Heart left ventricle (tissue), 16 donors: ENCODE results near the gene NDUFS5. TPM values are rescaled to one million over a fixed set of nuclear protein-coding genes. Genes with fewer than 3 reads are reported as not detected.

Source experiments
- ATAC-seq, 4 donors: fragments of 200-7000 bp; cut with Tn5 transposase; one replicate each; pipeline ENCODE4 v1.9.1; 2020 to 2022; ENCODE audit warnings: moderate library complexity in 4 of 4, mild to moderate bottlenecking in 3 of 4, moderate number of reproducible peaks in 1 of 4
- DNase-seq, 5 donors: peaks; one replicate each; pipeline ENCODE4 v3.0.0-alpha.2; 2020
- H3K27ac ChIP-seq, 12 donors: fragments of 200-600 bp; sonication (generic) in 4 of 12; one replicate each; pipeline versions ENCODE4 v1.5.0 to v1.8.0; 2016 to 2022; ENCODE audit warnings: mild to moderate bottlenecking in 2 of 12
- H3K27me3 ChIP-seq, 9 donors: fragments of 200-600 bp; sonication (generic) in 2 of 9; one replicate each; pipeline versions ENCODE4 v1.5.1 to v1.8.0; 2016 to 2022; ENCODE audit warnings: mild to moderate bottlenecking in 3 of 9
- H3K36me3 ChIP-seq, 9 donors: fragments of 200-600 bp; sonication (generic) in 2 of 9; one replicate each; pipeline versions ENCODE4 v1.5.0 to v1.8.0; 2018 to 2022; ENCODE audit warnings: mild to moderate bottlenecking in 2 of 9
- H3K4me1 ChIP-seq, 12 donors: fragments of 200-600 bp; sonication (generic) in 4 of 12; one replicate each; pipeline versions ENCODE4 v1.5.0 to v1.8.0; 2016 to 2022; ENCODE audit warnings: mild to moderate bottlenecking in 3 of 12
- H3K4me3 ChIP-seq, 12 donors: fragments of 200-600 bp; sonication (generic) in 4 of 12; one replicate each; pipeline versions ENCODE4 v1.5.0 to v1.8.0; 2017 to 2022; ENCODE audit warnings: mild to moderate bottlenecking in 9 of 12, moderate library complexity in 4 of 12
- H3K9me3 ChIP-seq, 12 donors: fragments of 200-600 bp; sonication (generic) in 4 of 12; one replicate each; pipeline versions ENCODE4 v1.5.0 to v1.8.0; 2016 to 2022; ENCODE audit warnings: mild to moderate bottlenecking in 1 of 12
- CTCF ChIP-seq, 12 donors: fragments of 200-600 bp; sonication (generic) in 4 of 12; IDR thresholded peaks; one replicate each; pipeline versions ENCODE4 v1.5.0 to v1.8.0; 2018 to 2022; ENCODE audit warnings: antibody characterized with exemption in 12 of 12, mild to moderate bottlenecking in 5 of 12
- POLR2A ChIP-seq, 2 donors: fragments of 450-650 bp; IDR thresholded peaks; one replicate each; pipeline ENCODE4 v1.6.1; 2017; ENCODE audit warnings: antibody characterized with exemption in 2 of 2, mild to moderate bottlenecking in 2 of 2, moderate library complexity in 2 of 2
- WGBS, 4 donors: extraction: QIAGEN DNeasy Blood & Tissue Kit in 2 of 4; methylation state at CpG; one replicate each; pipeline versions ENCODE4 v1.1.5 to v1.1.7; 2013 to 2018; 5-methylcytosine and 5-hydroxymethylcytosine counted together
- intact Hi-C, 10 donors: fragments of 100-400 bp; cut with DNase I; formaldehyde crosslinking; loops; one replicate each; pipeline versions ENCODE4 v1.11.1 to v1.14.2; 2022
- polyA plus RNA-seq, 2 donors: library from polyadenylated mRNA; stranded (reverse); fragments of 200-250 nt; gene quantifications; one replicate each; pipeline ENCODE4 v1.2.3, GENCODE V29; 2013
- total RNA-seq, 9 donors: library from RNA; depleted of rRNA in 2 of 9; stranded (reverse); fragments of >200 nt in 2 of 9; fragmentation: NEBNext Ultra II Directional in 3 of 9; extraction: Animal tissue kit (Norgen Biotek cat#: 25700) in 3 of 9; gene quantifications; one replicate each; pipeline versions ENCODE4 v1.1.0 to v1.2.4, GENCODE V29; 2016 to 2023
- donor health status: ischemic (EF 13 %, LVEDD 7.1; RV severe dilation, severe dysfunction).
- donor health status: healthy with polysubstance abuse.
- donor health status: DM: no; HTN: yes; CAD: no.
- donor health status: DM: no; HTN: no; CAD: no.
- donor health status: ischemic (EF 25% LVEDD 6.9; RV normal size, moderate dysfunction).
- donor health status: ischemic (EF 25% LVEDD 5.7; RV mildly dilated, moderate dysfunction).
- donor health status: healthy.
- donor health status: DM: yes; HTN: yes; CAD: no.
- donor health status: ischemic (EF 35%, LVEDD 5.7; RV mildly dilated, moderate dysfunction).
- donor health status: nonischemic (EF 11% LVEDD 7.7; RV severe dilation, severe dysfunction).
- donor health status: DM: yes; HTN: yes; CAD: no.
- donor health status: PGD.
- donor health status: ischemic (EF 29% LVEDD 5.4; RV normal size, mild dysfunction).
- donor health status: nonischemic (EF 23%, LVEDD 6.1; RV moderate dilation, normal function).

The NDUFS5 gene
- total and polyA plus RNA-seq, 11 donors, result 292 to 4,461 (median 578) TPM

- Histone ChIP-seq H3K9me3 (no peaks in the 10 kb centered on the region), H3K27ac (peak overlapping the region in 5 of 12 donors; percentile 7 to 41 (median 17)), H3K36me3 (peaks cover 4 to 87% (median 58%) of the 10 kb centered on the region in 9 donors), H3K4me1 (peaks cover 11 to 64% (median 36%) of the 10 kb centered on the region in 12 donors), H3K27me3 (no peaks in the 10 kb centered on the region), H3K4me3 (no peak overlapping the region)
- ATAC-seq (no peak), DNase-seq (no peak)
- 32 to 39% (median 36%) methylated on average over 3 of the region's 3 CpGs for WGBS, 4 donors
- intact Hi-C loops, result loop anchor here in 4 of 10 donors (10.0 kb wide), 2 partner anchors 123 to 133 kb away; partner anchors contain the start of gene MYCBP (in 3 of the 4)
- TF ChIP-seq CTCF (IDR thresholded peaks at IDR 0.05) (no peak), POLR2A (IDR thresholded peaks at IDR 0.05) (no peak)
These were observed 28.3 kb upstream of the NDUFS5 start for GRCh38 chr1:38997901-38998190.

GRCh38 chr1:39001516-39002421 lies 24.4 kb upstream of the NDUFS5 start:
- no peak for DNase-seq
- H3K27me3 ChIP-seq, result no peaks in the 10 kb centered on the region
- peaks cover 7 to 40% (median 28%) of the 10 kb centered on the region in 12 donors for H3K4me1 ChIP-seq
- 78 to 94% (median 82%) methylated on average over 5 of the region's 5 CpGs for WGBS, 4 donors
- ATAC-seq, result no peak
- TF ChIP-seq CTCF (IDR thresholded peaks at IDR 0.05), result no peak
- TF ChIP-seq POLR2A (IDR thresholded peaks at IDR 0.05), result no peak
- intact Hi-C loops, result loop anchor here in 1 of 10 donors (10.0 kb wide), 1 partner anchor 147 kb away; the partner anchor contains the start of gene RRAGC
- H3K9me3 ChIP-seq, result no peaks in the 10 kb centered on the region
- peak overlapping the region in 7 of 12 donors; percentile 17 to 76 (median 59) for H3K27ac ChIP-seq
- peaks cover 6 to 100% (median 87%) of the 10 kb centered on the region in 9 donors for H3K36me3 ChIP-seq
- H3K4me3 ChIP-seq, result no peak overlapping the region

- 38 to 49% (median 47%) methylated on average over 3 of the region's 3 CpGs for WGBS, 4 donors
- Histone ChIP-seq H3K4me1 (peaks cover 0 to 28% (median 16%) of the 10 kb centered on the region in 12 donors), H3K9me3 (no peaks in the 10 kb centered on the region), H3K27me3 (no peaks in the 10 kb centered on the region), H3K4me3 (no peak overlapping the region), H3K36me3 (peaks cover 6 to 100% (median 100%) of the 10 kb centered on the region in 9 donors), H3K27ac (peak overlapping the region in 11 of 12 donors; percentile 13 to 76 (median 60))
- intact Hi-C loops, result loop anchor here in 1 of 10 donors (10.0 kb wide), 1 partner anchor 148 kb away; the partner anchor contains the start of gene RRAGC
- ATAC-seq, result peak; percentile 25 to 65 (median 44)
- no peak for DNase-seq
- TF ChIP-seq CTCF (IDR thresholded peaks at IDR 0.05) (no peak), POLR2A (IDR thresholded peaks at IDR 0.05) (no peak)
These were observed 22.9 kb upstream of the NDUFS5 start for GRCh38 chr1:39003281-39003680.

- 53 to 69% (median 63%) methylated on average over 2 of the region's 2 CpGs for WGBS, 4 donors
- intact Hi-C loops, result loop anchor here in 1 of 10 donors (10.0 kb wide), 1 partner anchor 149 kb away; the partner anchor contains the start of gene RRAGC
- H3K4me3 ChIP-seq, result no peak overlapping the region
- peak overlapping the region in 10 of 12 donors; percentile 45 to 76 (median 62) for H3K27ac ChIP-seq
- ATAC-seq, result no peak
- no peaks in the 10 kb centered on the region for H3K9me3 ChIP-seq
- peaks cover 6 to 100% (median 100%) of the 10 kb centered on the region in 9 donors for H3K36me3 ChIP-seq
- peaks cover 0 to 24% (median 14%) of the 10 kb centered on the region in 12 donors for H3K4me1 ChIP-seq
- TF ChIP-seq POLR2A (IDR thresholded peaks at IDR 0.05) (no peak), CTCF (IDR thresholded peaks at IDR 0.05) (no peak)
- DNase-seq, result no peak
- no peaks in the 10 kb centered on the region for H3K27me3 ChIP-seq
These were observed 22.4 kb upstream of the NDUFS5 start for GRCh38 chr1:39003794-39004193.
